CD4-positive, alpha-beta T cell treated with Interleukin-2 at 100 ng/mL for 4 hours (primary cell): ENCODE results near the gene PPM1B.
A peak's percentile ranks its signal among the peaks of the same experiment; 100 is the strongest.
"Not testable (repeated sequence)": the region's sequence is repeated elsewhere in the genome, so short reads cannot be mapped to it uniquely, and the experiment has no call there.

Source experiments
- DNase-seq: peaks from one replicate; pipeline ENCODE4 v3.0.0-alpha.2; 2020; ENCODE audit warnings: low spot score

PPM1B gene

GRCh38 chr2:44168681-44169154 is at the start of gene PPM1B:
Gene PPM1B, plus strand, starts transcription at chr2:44168875. Its CDS starts 32,325 bp downstream, at chr2:44201200.
- DNase-seq: no peak

- DNase-seq: no peak
Measured at GRCh38 chr2:44119878-44120277, 48.8 kb upstream of the PPM1B start.

GRCh38 chr2:44120428-44120827 is 48.2 kb upstream of the PPM1B start:
- peak; percentile 67 for DNase-seq

- no peak for DNase-seq
Measured at GRCh38 chr2:44121899-44122298, 46.8 kb upstream of the PPM1B start.

- no peak for DNase-seq
Measured at GRCh38 chr2:44124500-44124899, 44.2 kb upstream of the PPM1B start.

- no peak for DNase-seq
Measured at GRCh38 chr2:44126106-44126797, 42.4 kb upstream of the PPM1B start.

- DNase-seq: no peak
Measured at GRCh38 chr2:44130441-44130840, 38.2 kb upstream of the PPM1B start.

- no peak for DNase-seq
Measured at GRCh38 chr2:44131177-44131576, 37.5 kb upstream of the PPM1B start.

- DNase-seq: not testable (repeated sequence)
Measured at GRCh38 chr2:44133602-44134001, 35.1 kb upstream of the PPM1B start.

GRCh38 chr2:44134848-44135247 is 33.8 kb upstream of the PPM1B start:
- DNase-seq: no peak

- no peak for DNase-seq
Measured at GRCh38 chr2:44135296-44135695, 33.4 kb upstream of the PPM1B start.

- no peak for DNase-seq
Measured at GRCh38 chr2:44135771-44136170, 32.9 kb upstream of the PPM1B start.

- no peak for DNase-seq
Measured at GRCh38 chr2:44136252-44136651, 32.4 kb upstream of the PPM1B start.

GRCh38 chr2:44137048-44137447 is 31.6 kb upstream of the PPM1B start:
- DNase-seq: no peak

- DNase-seq: no peak
Measured at GRCh38 chr2:44137872-44138551, 30.7 kb upstream of the PPM1B start.

- DNase-seq: no peak
Measured at GRCh38 chr2:44139741-44140140, 28.9 kb upstream of the PPM1B start.

GRCh38 chr2:44142306-44142705 is 26.4 kb upstream of the PPM1B start:
- DNase-seq: no peak

GRCh38 chr2:44143701-44144100 is 25.0 kb upstream of the PPM1B start:
- no peak for DNase-seq

- DNase-seq: no peak
Measured at GRCh38 chr2:44148999-44149398, 19.7 kb upstream of the PPM1B start.

GRCh38 chr2:44150473-44150872 is 18.2 kb upstream of the PPM1B start:
- no peak for DNase-seq

- DNase-seq: no peak
Measured at GRCh38 chr2:44152865-44153669, 15.6 kb upstream of the PPM1B start.

GRCh38 chr2:44155666-44156446 is 12.8 kb upstream of the PPM1B start:
- no peak for DNase-seq
